ENCODE measurements around the gene AP5S1.

- TF ChIP-seq CTCF (conservative IDR thresholded peaks at IDR 0.05 in 1 of 2, IDR thresholded peaks at IDR 0.05 in 1 of 2; ENCODE audit: extremely low read depth in 1 of 2, insufficient read depth in 1 of 2, low read depth in 1 of 2, low read length in 2 of 2) (no peak), EZH2 (IDR thresholded peaks at IDR 0.05; ENCODE audit: borderline replicate concordance, low read length) (no peak)
Measured at GRCh38 chr20:3784216-3784853, 36.0 kb upstream of the AP5S1 start.
